HCT116 (cell line): ENCODE measurements around the gene TYW3. TPM values are rescaled to one million over a fixed set of nuclear protein-coding genes. Genes with fewer than 3 reads are reported as not detected.

ENCODE experiments used
- ATAC-seq: fragments of 200-7000 bp; cut with Tn5 transposase; 2 replicates; pipeline ENCODE4 v1.9.1; 2020; ENCODE audit warnings: mild to moderate bottlenecking, moderate library complexity
- BruUV-seq: library from RNA; stranded (reverse); fragments of 400-500 nt; replicated peaks from 2 replicates; lab custom pipeline; 2021; lab: Mats Ljungman, UMichigan
- CTCF ChIA-PET: fragments of 300-600 bp; sonication (Branson Sonifier 250); formaldehyde crosslinking; loops from one replicate; lab custom pipeline; 2021; ENCODE audit warnings: antibody characterized with exemption; lab: Charles Lee
- POLR2A ChIA-PET: fragments of 300-600, 350-600 bp; sonication (Branson Sonifier 250); formaldehyde crosslinking; loops from one replicate; lab custom pipeline; 2021; ENCODE audit warnings: antibody characterized with exemption; lab: Charles Lee
- RAD21 ChIA-PET, 2 experiments: fragments of 300-600 bp; sonication (Branson Sonifier 250); formaldehyde crosslinking; loops; one replicate each; lab custom pipeline; 2023; ENCODE audit warnings: low total read pairs in 2 of 2; ENCODE audit not compliant: uncharacterized antibody in 2 of 2, unreplicated experiment in 2 of 2, low non-redundant PET in 1 of 2; lab: Charles Lee
- DNase-seq: peaks from one replicate; pipeline ENCODE4 v3.0.0-alpha.2; 2010; ENCODE audit warnings: low read depth, low spot score
- H2AFZ ChIP-seq: fragments of 200-600 bp; shearing (Covaris generic), sonication (generic); 2 replicates; pipeline ENCODE4 v1.6.1; 2017; ENCODE audit warnings: low read depth, mixed run types, mixed read lengths, antibody characterized with exemption, low read length; ENCODE audit not compliant: poor library complexity, severe bottlenecking
- H3K27ac ChIP-seq: 2 replicates; pipeline ENCODE4 v1.5.1; 2012; ENCODE audit warnings: low read depth, low read length
- H3K27me3 ChIP-seq: fragments of 200-600 bp; sonication (generic); 2 replicates; pipeline ENCODE4 v1.6.1; 2016; ENCODE audit warnings: mixed run types, low read length, mixed read lengths; ENCODE audit not compliant: insufficient read depth
- H3K36me3 ChIP-seq, 2 experiments: fragments of 200-500 bp in 1 of 2; fragments of 200-600 bp in 1 of 2; sonication (Bioruptor generic) in 1 of 2; sonication (generic) in 1 of 2; 2 replicates each; pipeline versions ENCODE4 v1.5.1 to v1.6.1; 2014 to 2016; ENCODE audit warnings: low read length in 2 of 2, inconsistent platforms in 1 of 2, mixed read lengths in 1 of 2, mixed run types in 1 of 2; ENCODE audit not compliant: insufficient read depth in 2 of 2, control insufficient read depth in 1 of 2
- H3K4me1 ChIP-seq, 2 experiments: fragments of 200-600 bp in 1 of 2; sonication (generic) in 1 of 2; 2 replicates each; pipeline versions ENCODE4 v1.5.1 to v1.6.1; 2012 to 2017; ENCODE audit warnings: low read length in 2 of 2, inconsistent platforms in 1 of 2, mild to moderate bottlenecking in 1 of 2, mixed read lengths in 1 of 2, mixed run types in 1 of 2, moderate library complexity in 1 of 2; ENCODE audit not compliant: insufficient read depth in 2 of 2, control insufficient read depth in 1 of 2
- H3K4me2 ChIP-seq: fragments of 200-600 bp; sonication (generic); 2 replicates; pipeline ENCODE4 v1.6.1; 2017; ENCODE audit warnings: mixed run types, low read length, mixed read lengths
- H3K4me3 ChIP-seq, 2 experiments: fragments of 200-600 bp in 1 of 2; sonication (generic) in 1 of 2; replicated peaks in 1 of 2; 2 replicates each; pipeline ENCODE4 v1.5.1; 2011 to 2016; ENCODE audit warnings: low read length in 2 of 2, control low read depth in 1 of 2, low read depth in 1 of 2, mild to moderate bottlenecking in 1 of 2, mixed read lengths in 1 of 2, mixed run types in 1 of 2
- H3K79me2 ChIP-seq: fragments of 200-600 bp; sonication (generic); 2 replicates; pipeline ENCODE4 v1.6.1; 2017; ENCODE audit warnings: mild to moderate bottlenecking, mixed run types, low read length, moderate library complexity, mixed read lengths; ENCODE audit not compliant: insufficient read depth
- H3K9ac ChIP-seq: fragments of 200-600 bp; sonication (generic); 2 replicates; pipeline ENCODE4 v1.6.1; 2016; ENCODE audit warnings: low read length, mixed read lengths
- H3K9me2 ChIP-seq: fragments of 200-600 bp; sonication (generic), shearing (Covaris generic); 2 replicates; pipeline ENCODE4 v1.6.1; 2017; ENCODE audit warnings: mixed run types, mild to moderate bottlenecking, moderate library complexity; ENCODE audit not compliant: insufficient read depth
- H3K9me3 ChIP-seq, 2 experiments: fragments of 200-500 bp in 1 of 2; fragments of 200-600 bp in 1 of 2; sonication (Bioruptor generic) in 1 of 2; sonication (generic) in 1 of 2; 2 replicates each; pipeline ENCODE4 v1.6.1; 2014 to 2017; ENCODE audit warnings: low read length in 2 of 2, mixed read lengths in 2 of 2, inconsistent platforms in 1 of 2, low read depth in 1 of 2, mild to moderate bottlenecking in 1 of 2, mixed run types in 1 of 2, moderate library complexity in 1 of 2; ENCODE audit not compliant: control insufficient read depth in 1 of 2, insufficient read depth in 1 of 2
- H4K20me1 ChIP-seq: fragments of 200-600 bp; sonication (generic), shearing (Covaris generic); 2 replicates; pipeline ENCODE4 v1.6.1; 2017; ENCODE audit warnings: mixed run types, mild to moderate bottlenecking, moderate library complexity; ENCODE audit not compliant: insufficient read depth
- CEBPB ChIP-seq: IDR thresholded peaks from 2 replicates; pipeline ENCODE4 v1.6.1; 2012; ENCODE audit warnings: low read depth
- EGR1 ChIP-seq: IDR thresholded peaks from 2 replicates; pipeline ENCODE4 v1.6.1; 2012; ENCODE audit warnings: low read depth
- FOSL1 ChIP-seq: IDR thresholded peaks from 2 replicates; pipeline ENCODE4 v1.6.1; 2012; ENCODE audit warnings: low read depth
- POLR2AphosphoS5 ChIP-seq: IDR thresholded peaks from 2 replicates; pipeline ENCODE4 v1.6.1; 2011; ENCODE audit warnings: mild to moderate bottlenecking, low read depth, low read length, moderate library complexity
- SIN3A ChIP-seq: IDR thresholded peaks from 2 replicates; pipeline ENCODE4 v1.6.1; 2012; ENCODE audit warnings: low read depth
- SRF ChIP-seq: IDR thresholded peaks from 2 replicates; pipeline ENCODE4 v1.6.1; 2012; ENCODE audit warnings: low read depth
- YY1 ChIP-seq: IDR thresholded peaks from 2 replicates; pipeline ENCODE4 v1.6.1; 2011; ENCODE audit warnings: low read length, low read depth, moderate library complexity, mild to moderate bottlenecking; ENCODE audit not compliant: insufficient replicate concordance; ENCODE audit errors: extremely low read depth
- intact Hi-C: fragments of 100-400 bp; cut with micrococcal nuclease; formaldehyde crosslinking; loops from 2 replicates; pipeline ENCODE4 v1.10.0; 2022
- total RNA-seq: library from RNA; stranded (reverse); gene quantifications from one replicate; pipeline ENCODE4 v1.2.1, GENCODE V29; 2021; ENCODE audit not compliant: unreplicated experiment
- TF ChIP-seq, protein P1 (sequence below): IDR thresholded peaks from 2 replicates; pipeline ENCODE4 v1.6.1; 2012; ENCODE audit warnings: low read depth
- TF ChIP-seq, protein P2 (sequence below): IDR thresholded peaks from 2 replicates; pipeline ENCODE4 v1.6.1; 2011; ENCODE audit warnings: mild to moderate bottlenecking, low read length, moderate library complexity; ENCODE audit not compliant: insufficient replicate concordance; ENCODE audit errors: extremely low read depth
- TF ChIP-seq, protein P3 (sequence below): IDR thresholded peaks from 2 replicates; pipeline ENCODE4 v1.6.1; 2012

The TYW3 gene
- total RNA-seq, 1 experiment from 2014 or later, result 31.8 TPM

DNA sequence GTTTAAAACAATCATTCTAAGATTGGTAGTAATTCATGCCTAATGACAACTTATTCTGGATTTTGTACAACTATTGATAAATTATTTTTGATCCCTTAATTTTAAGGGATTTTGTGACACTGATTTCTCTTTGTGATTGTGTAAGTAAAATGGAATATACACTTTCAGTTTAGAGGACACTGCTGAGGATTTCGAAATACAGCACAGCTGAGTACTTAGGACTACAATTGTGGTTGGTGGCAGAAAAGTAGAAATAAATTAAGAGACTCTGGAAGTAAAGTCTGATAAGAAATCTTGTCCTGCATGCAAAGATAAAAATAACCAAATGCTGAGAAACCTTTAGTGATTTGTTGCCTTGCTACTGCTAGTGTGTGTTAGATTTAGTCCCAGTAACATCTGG lies 40.0 kb downstream of the TYW3 start (continued):
- TF ChIP-seq YY1, result no peak
- TF ChIP-seq, protein P1, sequence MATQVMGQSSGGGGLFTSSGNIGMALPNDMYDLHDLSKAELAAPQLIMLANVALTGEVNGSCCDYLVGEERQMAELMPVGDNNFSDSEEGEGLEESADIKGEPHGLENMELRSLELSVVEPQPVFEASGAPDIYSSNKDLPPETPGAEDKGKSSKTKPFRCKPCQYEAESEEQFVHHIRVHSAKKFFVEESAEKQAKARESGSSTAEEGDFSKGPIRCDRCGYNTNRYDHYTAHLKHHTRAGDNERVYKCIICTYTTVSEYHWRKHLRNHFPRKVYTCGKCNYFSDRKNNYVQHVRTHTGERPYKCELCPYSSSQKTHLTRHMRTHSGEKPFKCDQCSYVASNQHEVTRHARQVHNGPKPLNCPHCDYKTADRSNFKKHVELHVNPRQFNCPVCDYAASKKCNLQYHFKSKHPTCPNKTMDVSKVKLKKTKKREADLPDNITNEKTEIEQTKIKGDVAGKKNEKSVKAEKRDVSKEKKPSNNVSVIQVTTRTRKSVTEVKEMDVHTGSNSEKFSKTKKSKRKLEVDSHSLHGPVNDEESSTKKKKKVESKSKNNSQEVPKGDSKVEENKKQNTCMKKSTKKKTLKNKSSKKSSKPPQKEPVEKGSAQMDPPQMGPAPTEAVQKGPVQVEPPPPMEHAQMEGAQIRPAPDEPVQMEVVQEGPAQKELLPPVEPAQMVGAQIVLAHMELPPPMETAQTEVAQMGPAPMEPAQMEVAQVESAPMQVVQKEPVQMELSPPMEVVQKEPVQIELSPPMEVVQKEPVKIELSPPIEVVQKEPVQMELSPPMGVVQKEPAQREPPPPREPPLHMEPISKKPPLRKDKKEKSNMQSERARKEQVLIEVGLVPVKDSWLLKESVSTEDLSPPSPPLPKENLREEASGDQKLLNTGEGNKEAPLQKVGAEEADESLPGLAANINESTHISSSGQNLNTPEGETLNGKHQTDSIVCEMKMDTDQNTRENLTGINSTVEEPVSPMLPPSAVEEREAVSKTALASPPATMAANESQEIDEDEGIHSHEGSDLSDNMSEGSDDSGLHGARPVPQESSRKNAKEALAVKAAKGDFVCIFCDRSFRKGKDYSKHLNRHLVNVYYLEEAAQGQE, result no peak
- TF ChIP-seq SRF, result no peak
- TF ChIP-seq FOSL1, result no peak

DNA sequence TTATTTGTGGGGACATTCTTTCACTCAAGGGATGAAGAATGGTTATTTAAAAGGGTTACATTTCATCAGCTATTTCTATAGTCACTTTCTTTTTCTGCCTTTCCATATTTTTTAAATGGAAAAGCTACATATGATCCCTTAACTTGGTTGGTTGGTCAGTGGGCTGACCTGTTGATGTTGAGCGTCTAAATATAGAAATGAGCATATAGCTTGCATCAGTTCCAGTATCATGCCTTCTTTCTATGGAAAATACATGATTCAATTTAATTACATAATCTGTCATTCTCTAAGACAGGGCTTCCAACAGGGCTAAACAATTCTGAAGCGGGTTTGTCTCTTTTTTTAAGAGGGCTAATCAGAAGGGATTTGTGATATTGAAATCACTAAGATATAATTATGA lies 40.6 kb downstream of the TYW3 start:
- H3K79me2 ChIP-seq, result no peaks in the 10 kb centered on the region
- H3K27me3 ChIP-seq, result peaks cover 49% of the 10 kb centered on the region
- H3K4me1 ChIP-seq, result no peaks in the 10 kb centered on the region
- ATAC-seq, result no peak
- no TSS peak for BruUV-seq
- H3K9me2 ChIP-seq, result no peaks in the 10 kb centered on the region
- no peak for DNase-seq
- no peak overlapping the region for H3K9ac ChIP-seq
- intact Hi-C loops, result no loop called here
- H4K20me1 ChIP-seq, result no peaks in the 10 kb centered on the region
- no peak overlapping the region for H3K4me3 ChIP-seq
- no peaks in the 10 kb centered on the region for H3K36me3 ChIP-seq
- ChIA-PET CTCF (interaction anchor here (0.6 to 4.1 kb wide), 2 partner anchors 275 to 429 kb away, joined by 3 to 25 read pairs; no protein-coding TSS in a partner anchor), RAD21 (no interaction called here), POLR2A (no interaction called here)
- TF ChIP-seq, protein P2, sequence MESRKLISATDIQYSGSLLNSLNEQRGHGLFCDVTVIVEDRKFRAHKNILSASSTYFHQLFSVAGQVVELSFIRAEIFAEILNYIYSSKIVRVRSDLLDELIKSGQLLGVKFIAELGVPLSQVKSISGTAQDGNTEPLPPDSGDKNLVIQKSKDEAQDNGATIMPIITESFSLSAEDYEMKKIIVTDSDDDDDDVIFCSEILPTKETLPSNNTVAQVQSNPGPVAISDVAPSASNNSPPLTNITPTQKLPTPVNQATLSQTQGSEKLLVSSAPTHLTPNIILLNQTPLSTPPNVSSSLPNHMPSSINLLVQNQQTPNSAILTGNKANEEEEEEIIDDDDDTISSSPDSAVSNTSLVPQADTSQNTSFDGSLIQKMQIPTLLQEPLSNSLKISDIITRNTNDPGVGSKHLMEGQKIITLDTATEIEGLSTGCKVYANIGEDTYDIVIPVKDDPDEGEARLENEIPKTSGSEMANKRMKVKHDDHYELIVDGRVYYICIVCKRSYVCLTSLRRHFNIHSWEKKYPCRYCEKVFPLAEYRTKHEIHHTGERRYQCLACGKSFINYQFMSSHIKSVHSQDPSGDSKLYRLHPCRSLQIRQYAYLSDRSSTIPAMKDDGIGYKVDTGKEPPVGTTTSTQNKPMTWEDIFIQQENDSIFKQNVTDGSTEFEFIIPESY, result no peak
- TF ChIP-seq EGR1 (no peak), CEBPB (no peak), POLR2AphosphoS5 (no peak), SIN3A (no peak)
- TF ChIP-seq, protein P3, sequence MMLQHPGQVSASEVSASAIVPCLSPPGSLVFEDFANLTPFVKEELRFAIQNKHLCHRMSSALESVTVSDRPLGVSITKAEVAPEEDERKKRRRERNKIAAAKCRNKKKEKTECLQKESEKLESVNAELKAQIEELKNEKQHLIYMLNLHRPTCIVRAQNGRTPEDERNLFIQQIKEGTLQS, result no peak
- H3K27ac ChIP-seq, result no peak overlapping the region
- no peak overlapping the region for H2AFZ ChIP-seq
- H3K4me2 ChIP-seq, result no peak overlapping the region
- no peaks in the 10 kb centered on the region for H3K9me3 ChIP-seq
